ENCODE measurements around the gene LUC7L2.
"Not testable (repeated sequence)": the region's sequence is repeated elsewhere in the genome, so short reads cannot be mapped to it uniquely, and the experiment has no call there.

The LUC7L2 gene

GRCh38 chr7:139452958-139453672, 93.4 kb downstream of the LUC7L2 start:
- no peak for DNase-seq

DNA sequence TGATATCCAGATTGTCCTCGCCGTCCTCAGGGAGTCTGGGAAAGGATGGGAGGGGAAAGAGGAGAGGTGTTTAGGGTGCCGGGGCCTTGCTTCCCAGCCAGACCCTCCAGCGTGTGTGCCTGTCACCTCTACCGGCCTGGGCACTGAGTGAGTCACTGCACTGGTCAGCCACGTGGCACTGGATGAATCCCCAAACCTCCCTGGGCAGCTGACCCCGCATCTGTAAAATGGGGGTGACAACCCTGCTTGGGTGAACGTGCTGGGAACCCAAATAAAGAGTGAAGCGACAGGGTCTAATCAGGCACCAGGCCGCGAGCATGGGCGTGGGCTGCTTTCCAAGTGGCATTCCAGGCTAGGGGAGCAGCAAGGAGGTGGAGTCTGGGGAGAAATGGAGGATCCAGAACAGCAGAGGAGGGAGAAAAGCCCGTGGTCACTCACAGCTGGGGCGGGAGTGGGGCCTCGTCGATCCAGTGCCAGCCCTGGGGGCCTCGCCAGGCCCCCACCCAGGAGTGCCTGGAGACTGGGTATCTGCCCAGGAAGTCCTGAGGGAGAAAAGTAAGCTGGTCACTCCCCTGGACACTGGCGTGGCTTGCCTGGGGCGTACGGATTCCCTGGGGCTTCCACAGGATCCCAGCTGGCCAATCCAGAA, 94.1 kb downstream of the LUC7L2 start:
- no peak for DNase-seq

GRCh38 chr7:139455789-139456188, 96.1 kb downstream of the LUC7L2 start:
- no peak for DNase-seq

GRCh38 chr7:139456511-139456910, 96.8 kb downstream of the LUC7L2 start:
- no peak for DNase-seq

DNA sequence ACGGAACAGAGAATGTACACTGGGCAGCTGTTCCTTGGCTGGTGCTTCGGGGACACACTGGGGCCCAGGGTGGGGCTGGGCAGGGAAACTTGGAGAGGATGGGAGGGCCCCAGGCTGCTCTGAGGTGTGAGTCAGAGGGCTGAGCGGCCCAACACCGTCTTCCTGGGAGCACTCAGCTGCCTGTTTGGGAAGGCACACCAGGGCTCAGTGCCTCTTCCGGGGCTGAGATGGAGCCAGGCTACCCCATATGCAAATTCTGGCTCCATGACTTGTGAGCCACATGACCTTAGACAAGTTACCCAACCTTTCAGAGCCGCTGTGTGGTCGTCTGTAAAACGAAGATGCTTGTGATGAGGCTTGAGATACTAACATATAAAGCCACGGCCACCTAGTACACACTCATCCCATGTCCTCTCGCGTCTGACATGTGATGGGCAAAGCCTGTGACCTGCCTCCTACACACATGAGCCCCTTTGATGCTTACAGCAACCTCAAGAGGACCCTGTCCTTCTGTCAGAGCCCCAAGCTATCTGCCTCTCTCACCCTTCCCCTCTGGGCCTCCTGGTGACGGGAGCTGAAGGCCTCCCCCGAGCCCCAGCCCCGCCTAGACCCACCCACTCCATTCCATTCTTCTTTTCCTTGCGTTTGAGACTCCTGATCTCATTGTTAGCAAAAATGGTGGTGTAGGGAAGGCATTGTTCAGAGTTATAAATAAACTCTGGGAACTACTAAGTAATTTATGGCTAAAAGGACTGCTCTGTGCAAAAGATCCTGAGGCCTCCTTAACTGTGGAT, 97.7 kb downstream of the LUC7L2 start:
- no peak for DNase-seq

GRCh38 chr7:139463421-139463820, 103.7 kb downstream of the LUC7L2 start:
- not testable (repeated sequence) for DNase-seq

- DNase-seq = not testable (repeated sequence)
Observed at GRCh38 chr7:139464511-139464910, 104.8 kb downstream of the LUC7L2 start.

GRCh38 chr7:139465072-139465471, 105.4 kb downstream of the LUC7L2 start:
- not testable (repeated sequence) for DNase-seq

DNA sequence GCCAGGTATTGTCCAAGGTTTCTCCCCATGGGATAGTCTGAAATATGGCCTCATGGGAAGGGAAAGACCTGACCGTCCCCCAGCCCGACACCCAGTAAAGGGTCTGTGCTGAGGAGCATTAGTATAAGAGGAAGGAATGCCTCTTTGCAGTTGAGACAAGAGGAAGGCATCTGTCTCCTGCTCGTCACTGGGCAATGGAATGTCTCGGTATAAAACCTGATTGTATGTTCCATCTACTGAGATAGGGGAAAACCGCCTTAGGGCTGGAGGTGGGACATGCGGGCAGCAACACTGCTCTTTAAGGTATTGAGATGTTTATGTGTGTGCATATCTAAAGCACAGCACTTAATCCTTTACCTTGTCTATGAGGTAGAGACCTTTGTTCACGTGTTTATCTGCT, 108.0 kb downstream of the LUC7L2 start:
- DNase-seq = not testable (repeated sequence)

DNA sequence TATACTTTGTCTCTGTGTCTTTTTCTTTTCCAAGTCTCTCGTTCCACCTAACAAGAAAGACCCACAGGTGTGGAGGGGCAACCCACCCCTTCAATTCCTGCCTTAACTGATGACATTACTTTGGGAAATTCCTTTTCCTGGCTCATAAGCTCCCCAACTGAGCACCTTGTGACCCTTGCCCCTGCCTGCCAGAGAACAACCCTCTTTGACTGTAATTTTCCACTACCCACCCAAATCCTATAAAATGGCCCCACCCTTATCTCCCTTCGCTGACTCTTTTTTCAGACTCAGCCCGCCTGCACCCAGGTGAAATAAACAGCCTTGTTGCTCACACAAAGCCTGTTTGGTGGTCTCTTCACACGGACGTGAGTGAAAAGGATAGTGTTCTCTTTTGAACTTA, 108.6 kb downstream of the LUC7L2 start:
- not testable (repeated sequence) for DNase-seq

GRCh38 chr7:139471740-139472353, 112.2 kb downstream of the LUC7L2 start:
- no peak for DNase-seq
